ENCODE results near the gene LY86. TPM values are rescaled to one million over a fixed set of nuclear protein-coding genes. Genes with fewer than 3 reads are reported as not detected.

Gene LY86
- total and polyA plus RNA-seq, 9 of the 15 experiments (the other 6 are each of a cell fraction or from before 2014, with no cell fraction given): 0.08 to 0.20 TPM; not detected in 7

DNA sequence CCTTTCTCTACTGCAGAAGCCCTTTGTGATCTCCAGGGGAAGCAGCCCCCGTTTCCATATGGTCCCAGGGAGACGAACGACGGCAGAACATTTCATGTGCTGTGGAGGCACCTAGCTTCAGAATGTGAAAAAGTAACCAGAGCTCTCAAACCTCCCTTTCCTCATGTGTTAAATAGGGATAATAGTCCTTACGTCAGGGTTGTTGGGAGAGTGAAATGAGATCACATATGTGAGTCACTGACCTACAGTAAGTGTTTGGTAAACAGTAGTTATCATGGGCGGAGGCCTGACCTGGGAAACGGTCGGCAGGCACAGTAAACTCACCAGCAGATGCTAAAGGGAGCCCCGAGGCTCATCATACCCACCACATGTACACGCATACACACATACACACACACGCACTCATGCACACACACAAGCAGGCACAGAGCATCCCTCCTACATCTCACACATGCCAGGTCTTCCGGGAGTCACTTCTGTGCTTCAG, 89.7 kb downstream of the LY86 start (continued):
- TF ChIP-seq, protein P1, sequence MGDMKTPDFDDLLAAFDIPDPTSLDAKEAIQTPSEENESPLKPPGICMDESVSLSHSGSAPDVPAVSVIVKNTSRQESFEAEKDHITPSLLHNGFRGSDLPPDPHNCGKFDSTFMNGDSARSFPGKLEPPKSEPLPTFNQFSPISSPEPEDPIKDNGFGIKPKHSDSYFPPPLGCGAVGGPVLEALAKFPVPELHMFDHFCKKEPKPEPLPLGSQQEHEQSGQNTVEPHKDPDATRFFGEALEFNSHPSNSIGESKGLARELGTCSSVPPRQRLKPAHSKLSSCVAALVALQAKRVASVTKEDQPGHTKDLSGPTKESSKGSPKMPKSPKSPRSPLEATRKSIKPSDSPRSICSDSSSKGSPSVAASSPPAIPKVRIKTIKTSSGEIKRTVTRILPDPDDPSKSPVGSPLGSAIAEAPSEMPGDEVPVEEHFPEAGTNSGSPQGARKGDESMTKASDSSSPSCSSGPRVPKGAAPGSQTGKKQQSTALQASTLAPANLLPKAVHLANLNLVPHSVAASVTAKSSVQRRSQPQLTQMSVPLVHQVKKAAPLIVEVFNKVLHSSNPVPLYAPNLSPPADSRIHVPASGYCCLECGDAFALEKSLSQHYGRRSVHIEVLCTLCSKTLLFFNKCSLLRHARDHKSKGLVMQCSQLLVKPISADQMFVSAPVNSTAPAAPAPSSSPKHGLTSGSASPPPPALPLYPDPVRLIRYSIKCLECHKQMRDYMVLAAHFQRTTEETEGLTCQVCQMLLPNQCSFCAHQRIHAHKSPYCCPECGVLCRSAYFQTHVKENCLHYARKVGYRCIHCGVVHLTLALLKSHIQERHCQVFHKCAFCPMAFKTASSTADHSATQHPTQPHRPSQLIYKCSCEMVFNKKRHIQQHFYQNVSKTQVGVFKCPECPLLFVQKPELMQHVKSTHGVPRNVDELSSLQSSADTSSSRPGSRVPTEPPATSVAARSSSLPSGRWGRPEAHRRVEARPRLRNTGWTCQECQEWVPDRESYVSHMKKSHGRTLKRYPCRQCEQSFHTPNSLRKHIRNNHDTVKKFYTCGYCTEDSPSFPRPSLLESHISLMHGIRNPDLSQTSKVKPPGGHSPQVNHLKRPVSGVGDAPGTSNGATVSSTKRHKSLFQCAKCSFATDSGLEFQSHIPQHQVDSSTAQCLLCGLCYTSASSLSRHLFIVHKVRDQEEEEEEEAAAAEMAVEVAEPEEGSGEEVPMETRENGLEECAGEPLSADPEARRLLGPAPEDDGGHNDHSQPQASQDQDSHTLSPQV (IDR thresholded peaks at IDR 0.05): peak; percentile 23; the same call in 1 of the 2 replicates
- peak; percentile 89 for TF ChIP-seq CREB1 (IDR thresholded peaks at IDR 0.05)
- peak; percentile 89 for TF ChIP-seq CREB1 (CRISPR knock-in tag; IDR thresholded peaks at IDR 0.05)
- TF ChIP-seq, protein P2, sequence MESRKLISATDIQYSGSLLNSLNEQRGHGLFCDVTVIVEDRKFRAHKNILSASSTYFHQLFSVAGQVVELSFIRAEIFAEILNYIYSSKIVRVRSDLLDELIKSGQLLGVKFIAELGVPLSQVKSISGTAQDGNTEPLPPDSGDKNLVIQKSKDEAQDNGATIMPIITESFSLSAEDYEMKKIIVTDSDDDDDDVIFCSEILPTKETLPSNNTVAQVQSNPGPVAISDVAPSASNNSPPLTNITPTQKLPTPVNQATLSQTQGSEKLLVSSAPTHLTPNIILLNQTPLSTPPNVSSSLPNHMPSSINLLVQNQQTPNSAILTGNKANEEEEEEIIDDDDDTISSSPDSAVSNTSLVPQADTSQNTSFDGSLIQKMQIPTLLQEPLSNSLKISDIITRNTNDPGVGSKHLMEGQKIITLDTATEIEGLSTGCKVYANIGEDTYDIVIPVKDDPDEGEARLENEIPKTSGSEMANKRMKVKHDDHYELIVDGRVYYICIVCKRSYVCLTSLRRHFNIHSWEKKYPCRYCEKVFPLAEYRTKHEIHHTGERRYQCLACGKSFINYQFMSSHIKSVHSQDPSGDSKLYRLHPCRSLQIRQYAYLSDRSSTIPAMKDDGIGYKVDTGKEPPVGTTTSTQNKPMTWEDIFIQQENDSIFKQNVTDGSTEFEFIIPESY (CRISPR knock-in tag; IDR thresholded peaks at IDR 0.05): no peak
- TF ChIP-seq KHSRP (IDR thresholded peaks at IDR 0.05): no peak
- peak; percentile 50 for TF ChIP-seq FOS (IDR thresholded peaks at IDR 0.05; ENCODE audit: extremely low read depth, insufficient read length)
- peak; percentile 72; the same call in 1 of the 2 replicates for TF ChIP-seq FOXP1 (CRISPR knock-in tag; IDR thresholded peaks at IDR 0.05)
- 0 out of 2 replicates have a peak, but pooled peaks have one; percentile 5 for TF ChIP-seq ZNF324 (CRISPR knock-in tag; IDR thresholded peaks at IDR 0.05)
- no peak for TF ChIP-seq BHLHE40 (IDR thresholded peaks at IDR 0.05; ENCODE audit: low read length)
- 0 out of 4 replicates have a peak, but pooled peaks of 1 of the 2 experiments have one; percentile 28 for TF ChIP-seq SRF (CRISPR knock-in tag; IDR thresholded peaks at IDR 0.05)
- TF ChIP-seq, protein P3, sequence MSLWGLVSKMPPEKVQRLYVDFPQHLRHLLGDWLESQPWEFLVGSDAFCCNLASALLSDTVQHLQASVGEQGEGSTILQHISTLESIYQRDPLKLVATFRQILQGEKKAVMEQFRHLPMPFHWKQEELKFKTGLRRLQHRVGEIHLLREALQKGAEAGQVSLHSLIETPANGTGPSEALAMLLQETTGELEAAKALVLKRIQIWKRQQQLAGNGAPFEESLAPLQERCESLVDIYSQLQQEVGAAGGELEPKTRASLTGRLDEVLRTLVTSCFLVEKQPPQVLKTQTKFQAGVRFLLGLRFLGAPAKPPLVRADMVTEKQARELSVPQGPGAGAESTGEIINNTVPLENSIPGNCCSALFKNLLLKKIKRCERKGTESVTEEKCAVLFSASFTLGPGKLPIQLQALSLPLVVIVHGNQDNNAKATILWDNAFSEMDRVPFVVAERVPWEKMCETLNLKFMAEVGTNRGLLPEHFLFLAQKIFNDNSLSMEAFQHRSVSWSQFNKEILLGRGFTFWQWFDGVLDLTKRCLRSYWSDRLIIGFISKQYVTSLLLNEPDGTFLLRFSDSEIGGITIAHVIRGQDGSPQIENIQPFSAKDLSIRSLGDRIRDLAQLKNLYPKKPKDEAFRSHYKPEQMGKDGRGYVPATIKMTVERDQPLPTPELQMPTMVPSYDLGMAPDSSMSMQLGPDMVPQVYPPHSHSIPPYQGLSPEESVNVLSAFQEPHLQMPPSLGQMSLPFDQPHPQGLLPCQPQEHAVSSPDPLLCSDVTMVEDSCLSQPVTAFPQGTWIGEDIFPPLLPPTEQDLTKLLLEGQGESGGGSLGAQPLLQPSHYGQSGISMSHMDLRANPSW (CRISPR knock-in tag; IDR thresholded peaks at IDR 0.05): no peak
- no peak for TF ChIP-seq ZNF764 (CRISPR knock-in tag; IDR thresholded peaks at IDR 0.05; ENCODE audit: low read depth)
- TF ChIP-seq, protein P4, sequence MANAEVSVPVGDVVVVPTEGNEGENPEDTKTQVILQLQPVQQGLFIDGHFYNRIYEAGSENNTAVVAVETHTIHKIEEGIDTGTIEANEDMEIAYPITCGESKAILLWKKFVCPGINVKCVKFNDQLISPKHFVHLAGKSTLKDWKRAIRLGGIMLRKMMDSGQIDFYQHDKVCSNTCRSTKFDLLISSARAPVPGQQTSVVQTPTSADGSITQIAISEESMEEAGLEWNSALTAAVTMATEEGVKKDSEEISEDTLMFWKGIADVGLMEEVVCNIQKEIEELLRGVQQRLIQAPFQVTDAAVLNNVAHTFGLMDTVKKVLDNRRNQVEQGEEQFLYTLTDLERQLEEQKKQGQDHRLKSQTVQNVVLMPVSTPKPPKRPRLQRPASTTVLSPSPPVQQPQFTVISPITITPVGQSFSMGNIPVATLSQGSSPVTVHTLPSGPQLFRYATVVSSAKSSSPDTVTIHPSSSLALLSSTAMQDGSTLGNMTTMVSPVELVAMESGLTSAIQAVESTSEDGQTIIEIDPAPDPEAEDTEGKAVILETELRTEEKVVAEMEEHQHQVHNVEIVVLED (CRISPR knock-in tag; IDR thresholded peaks at IDR 0.05): no peak
- TF ChIP-seq, protein P5, sequence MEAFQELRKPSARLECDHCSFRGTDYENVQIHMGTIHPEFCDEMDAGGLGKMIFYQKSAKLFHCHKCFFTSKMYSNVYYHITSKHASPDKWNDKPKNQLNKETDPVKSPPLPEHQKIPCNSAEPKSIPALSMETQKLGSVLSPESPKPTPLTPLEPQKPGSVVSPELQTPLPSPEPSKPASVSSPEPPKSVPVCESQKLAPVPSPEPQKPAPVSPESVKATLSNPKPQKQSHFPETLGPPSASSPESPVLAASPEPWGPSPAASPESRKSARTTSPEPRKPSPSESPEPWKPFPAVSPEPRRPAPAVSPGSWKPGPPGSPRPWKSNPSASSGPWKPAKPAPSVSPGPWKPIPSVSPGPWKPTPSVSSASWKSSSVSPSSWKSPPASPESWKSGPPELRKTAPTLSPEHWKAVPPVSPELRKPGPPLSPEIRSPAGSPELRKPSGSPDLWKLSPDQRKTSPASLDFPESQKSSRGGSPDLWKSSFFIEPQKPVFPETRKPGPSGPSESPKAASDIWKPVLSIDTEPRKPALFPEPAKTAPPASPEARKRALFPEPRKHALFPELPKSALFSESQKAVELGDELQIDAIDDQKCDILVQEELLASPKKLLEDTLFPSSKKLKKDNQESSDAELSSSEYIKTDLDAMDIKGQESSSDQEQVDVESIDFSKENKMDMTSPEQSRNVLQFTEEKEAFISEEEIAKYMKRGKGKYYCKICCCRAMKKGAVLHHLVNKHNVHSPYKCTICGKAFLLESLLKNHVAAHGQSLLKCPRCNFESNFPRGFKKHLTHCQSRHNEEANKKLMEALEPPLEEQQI (IDR thresholded peaks at IDR 0.05): no peak
- no peak for TF ChIP-seq GATAD2A (IDR thresholded peaks at IDR 0.05)
